Glomerular visceral epithelial cell (primary cell): ENCODE measurements around the gene LRRC40.

Source experiments
- DNase-seq: peaks from one replicate; pipeline ENCODE4 v3.0.0-alpha.2; 2016; ENCODE audit errors: extremely low spot score

Gene LRRC40

DNA sequence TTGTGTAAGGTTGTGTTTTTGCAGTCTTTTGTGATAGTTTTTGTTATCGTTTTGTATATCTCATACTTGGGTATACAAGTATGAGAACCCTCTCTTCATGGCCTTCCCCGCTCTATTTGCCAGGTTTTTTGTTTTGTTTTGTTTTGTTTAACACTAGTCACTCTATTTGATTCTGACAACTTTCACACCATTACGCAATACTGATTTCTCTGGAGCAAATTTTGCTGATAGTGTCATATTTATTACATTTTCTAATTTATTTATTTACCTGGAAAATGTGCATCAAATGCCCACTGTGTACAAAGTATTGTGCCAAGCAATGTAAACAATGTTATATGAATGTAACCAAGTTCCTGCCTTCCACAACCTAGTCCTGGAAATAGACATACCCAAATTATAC is 90.1 kb downstream of the LRRC40 start:
- no peak for DNase-seq

GRCh38 chr1:70112838-70113237 is 92.5 kb downstream of the LRRC40 start:
- DNase-seq = no peak

GRCh38 chr1:70109241-70109640 is 96.1 kb downstream of the LRRC40 start:
- DNase-seq = no peak

DNA sequence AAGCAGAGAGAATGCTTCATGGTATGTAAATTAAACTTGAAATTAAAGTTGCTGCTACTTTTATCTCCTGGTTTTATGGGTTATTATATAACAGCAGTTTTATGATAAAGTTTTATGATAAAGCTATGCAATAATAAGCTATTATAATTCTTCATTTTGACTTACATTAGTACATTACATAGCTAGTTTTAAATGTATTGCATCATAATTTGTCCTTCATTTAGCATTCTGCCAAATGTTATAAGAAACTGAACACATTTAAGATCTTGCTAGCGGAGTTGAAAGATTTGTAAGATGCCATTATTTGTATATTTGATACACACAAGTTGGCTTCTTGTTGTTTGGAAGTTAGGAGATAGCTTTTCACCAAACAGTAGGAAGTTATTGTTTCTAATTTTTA is 101.6 kb downstream of the LRRC40 start:
- DNase-seq = no peak

DNA sequence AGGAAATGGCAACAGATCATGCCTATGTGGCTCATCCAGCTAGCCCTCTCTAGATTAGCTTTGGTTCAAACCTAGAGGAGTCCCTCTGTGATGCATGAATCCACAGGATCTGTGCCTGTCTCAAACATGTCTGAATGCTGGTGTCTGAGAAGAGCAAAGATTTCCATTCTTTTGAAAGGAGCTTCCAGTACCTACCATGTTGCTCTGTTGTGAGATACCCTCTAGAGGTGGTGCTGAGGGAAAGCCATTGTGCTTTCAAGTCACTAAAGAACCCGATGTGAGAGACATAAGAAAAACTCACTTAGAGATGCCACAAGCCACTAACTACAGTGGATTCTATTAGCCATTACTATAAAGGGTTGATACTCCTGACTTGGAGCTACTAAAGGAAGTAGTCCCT is 103.6 kb downstream of the LRRC40 start:
- no peak for DNase-seq

DNA sequence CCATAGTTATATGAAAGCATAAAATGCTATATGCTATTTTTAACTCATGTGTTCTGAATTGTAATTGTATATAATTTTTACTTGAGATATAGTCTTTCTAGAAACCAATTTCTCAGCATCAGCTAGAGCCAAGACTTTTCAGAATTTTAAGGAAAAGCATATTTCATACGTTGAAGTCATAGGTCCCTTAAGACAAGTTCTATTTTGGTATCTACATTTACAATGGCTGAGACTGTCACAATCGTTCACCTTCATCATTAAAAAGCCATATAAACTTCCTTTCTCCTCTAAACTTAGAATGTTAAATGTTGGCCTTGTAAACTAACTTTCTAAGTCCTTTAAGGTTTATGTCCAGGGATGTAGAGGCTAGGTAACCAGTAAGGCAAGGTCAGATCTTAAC is 104.1 kb downstream of the LRRC40 start:
- DNase-seq = no peak
